WTC11 (cell line): ENCODE results near the gene TUBE1.

Experiments used
- CTCF ChIP-seq: fragments of 200-600 bp; IDR thresholded peaks from 2 replicates; pipeline ENCODE4 v1.8.0; 2022; ENCODE audit warnings: antibody characterized with exemption
- NFYB ChIP-seq: sonication (generic); formaldehyde crosslinking; conservative IDR thresholded peaks from 2 replicates; pipeline ENCODE4 v1.8.0; 2022; ENCODE audit warnings: low read depth, missing genetic modification reagents
- SP1 ChIP-seq: sonication (generic); formaldehyde crosslinking; conservative IDR thresholded peaks from 2 replicates; pipeline ENCODE4 v1.8.1; 2022; ENCODE audit warnings: missing genetic modification reagents
- TP53 ChIP-seq: sonication (generic); formaldehyde crosslinking; IDR thresholded peaks from 2 replicates; pipeline ENCODE4 v1.8.1; 2023; ENCODE audit warnings: mild to moderate bottlenecking, missing genetic modification reagents
- USF1 ChIP-seq: sonication (generic); formaldehyde crosslinking; IDR thresholded peaks from 2 replicates; pipeline ENCODE4 v1.8.0; 2022; ENCODE audit warnings: mild to moderate bottlenecking, missing genetic modification reagents
- USF2 ChIP-seq: sonication (generic); formaldehyde crosslinking; IDR thresholded peaks from 2 replicates; pipeline ENCODE4 v1.8.1; 2023; ENCODE audit warnings: mild to moderate bottlenecking, missing genetic modification reagents, moderate library complexity
- ZBTB43 ChIP-seq: sonication (generic); formaldehyde crosslinking; IDR thresholded peaks from 2 replicates; pipeline ENCODE4 v1.8.1; 2023; ENCODE audit warnings: mild to moderate bottlenecking, missing genetic modification reagents

GRCh38 chr6:112032728-112033127, 54.6 kb downstream of the TUBE1 start:
- TF ChIP-seq CTCF: no peak
- TF ChIP-seq SP1 (CRISPR knock-in tag): no peak
- TF ChIP-seq USF2 (CRISPR knock-in tag): no peak
- TF ChIP-seq USF1 (CRISPR knock-in tag): no peak
- no peak for TF ChIP-seq TP53
- no peak for TF ChIP-seq NFYB (CRISPR knock-in tag)
- no peak for TF ChIP-seq ZBTB43 (CRISPR knock-in tag)
